Activated T-helper 1 cell treated with anti-CD3 and anti-CD28 coated beads, Interleukin-12 subunit alpha, Interleukin-12 subunit beta, Interleukin-2, Interleukin-4 antibody, amounts not matched to agents 30 ng/mL and 10 ng/mL and 1 ng/mL, durations not matched to agents 14 hours and 24 hours and 36 hours (primary cell): ENCODE measurements around the gene WNT7A. TPM values are rescaled to one million over a fixed set of nuclear protein-coding genes. Genes with fewer than 3 reads are reported as not detected.

ENCODE experiments used
- DNase-seq: peaks from one replicate; pipeline ENCODE4 v3.0.0; 2021; ENCODE audit warnings: low spot score
- H3K27ac Mint-ChIP-seq: one replicate; pipeline ENCODE4 v1.8.0; 2021; ENCODE audit warnings: mild to moderate bottlenecking, mixed read lengths
- H3K27me3 Mint-ChIP-seq: one replicate; pipeline ENCODE4 v1.8.0; 2022; ENCODE audit warnings: mild to moderate bottlenecking, moderate library complexity, mixed read lengths; ENCODE audit not compliant: insufficient read depth
- H3K36me3 Mint-ChIP-seq: one replicate; pipeline ENCODE4 v1.8.0; 2021; ENCODE audit warnings: low read depth, mixed read lengths
- H3K4me1 Mint-ChIP-seq: one replicate; pipeline ENCODE4 v1.8.0; 2021; ENCODE audit warnings: low read depth, mixed read lengths
- H3K4me3 Mint-ChIP-seq: one replicate; pipeline ENCODE4 v1.8.0; 2021; ENCODE audit warnings: mild to moderate bottlenecking, moderate library complexity, mixed read lengths
- H3K9me3 Mint-ChIP-seq: one replicate; pipeline ENCODE4 v1.8.0; 2021; ENCODE audit warnings: mixed read lengths
- intact Hi-C: fragments of 100-400 bp; cut with micrococcal nuclease; formaldehyde crosslinking; loops from one replicate; pipeline ENCODE4 v1.15.1; 2024
- total RNA-seq: library from RNA; stranded (reverse); gene quantifications from 2 replicates; pipeline ENCODE4 v1.2.3, GENCODE V29; 2022

Gene WNT7A
- total RNA-seq, 1 donor from 2014 or later, result not detected

GRCh38 chr3:13892304-13892703, 12.4 kb upstream of the WNT7A start:
- no peaks in the 10 kb centered on the region for H3K36me3 Mint-ChIP-seq

GRCh38 chr3:13891492-13892073, 11.7 kb upstream of the WNT7A start:
- H3K4me1 Mint-ChIP-seq, result peaks cover 22% of the 10 kb centered on the region
- intact Hi-C loops, result loop anchor here (10.0 kb wide), 4 partner anchors 467 to 1077 kb away; partner anchors contain the start of gene NUP210
- no peaks in the 10 kb centered on the region for H3K36me3 Mint-ChIP-seq
- no peaks in the 10 kb centered on the region for H3K9me3 Mint-ChIP-seq
- no peak for DNase-seq
- H3K4me3 Mint-ChIP-seq, result no peak overlapping the region
- peaks cover 5% of the 10 kb centered on the region for H3K27me3 Mint-ChIP-seq
- H3K27ac Mint-ChIP-seq, result no peak overlapping the region

More at GRCh38 chr3:13892304-13892703, 12.4 kb upstream of the WNT7A start:
- no peak for DNase-seq
- Mint-ChIP-seq H3K27me3 (peaks cover 5% of the 10 kb centered on the region), H3K4me1 (peaks cover 24% of the 10 kb centered on the region), H3K9me3 (no peaks in the 10 kb centered on the region), H3K4me3 (no peak overlapping the region), H3K27ac (no peak overlapping the region)
- intact Hi-C loops, result loop anchor here (10.0 kb wide), 4 partner anchors 468 to 1078 kb away; partner anchors contain the start of gene NUP210

GRCh38 chr3:13891017-13891392, 11.1 kb upstream of the WNT7A start:
- no peaks in the 10 kb centered on the region for H3K36me3 Mint-ChIP-seq
- H3K27ac Mint-ChIP-seq, result peak overlapping the region; percentile 71
- peak overlapping the region; percentile 37 for H3K4me3 Mint-ChIP-seq
- H3K9me3 Mint-ChIP-seq, result no peaks in the 10 kb centered on the region
- H3K4me1 Mint-ChIP-seq, result peaks cover 18% of the 10 kb centered on the region
- no peak for DNase-seq
- intact Hi-C loops, result loop anchor here (10.0 kb wide), 4 partner anchors 466 to 1076 kb away; partner anchors contain the start of gene NUP210
- peaks cover 5% of the 10 kb centered on the region for H3K27me3 Mint-ChIP-seq

GRCh38 chr3:13890377-13891016, 10.6 kb upstream of the WNT7A start:
- intact Hi-C loops, result loop anchor here (10.0 kb wide), 4 partner anchors 466 to 1076 kb away; partner anchors contain the start of gene NUP210
- DNase-seq, result peak; percentile 48
- H3K27ac Mint-ChIP-seq, result peak overlapping the region; percentile 71
- H3K9me3 Mint-ChIP-seq, result no peaks in the 10 kb centered on the region
- H3K27me3 Mint-ChIP-seq, result peaks cover 5% of the 10 kb centered on the region
- peak overlapping the region; percentile 37 for H3K4me3 Mint-ChIP-seq
- no peaks in the 10 kb centered on the region for H3K36me3 Mint-ChIP-seq
- H3K4me1 Mint-ChIP-seq, result peaks cover 13% of the 10 kb centered on the region

GRCh38 chr3:13888576-13888975, 8.7 kb upstream of the WNT7A start:
- H3K36me3 Mint-ChIP-seq, result no peaks in the 10 kb centered on the region
- H3K4me3 Mint-ChIP-seq, result no peak overlapping the region
- intact Hi-C loops, result no loop called here
- H3K9me3 Mint-ChIP-seq, result no peaks in the 10 kb centered on the region
- peaks cover 16% of the 10 kb centered on the region for H3K27me3 Mint-ChIP-seq
- no peak overlapping the region for H3K27ac Mint-ChIP-seq
- no peak for DNase-seq
- H3K4me1 Mint-ChIP-seq, result peaks cover 12% of the 10 kb centered on the region

GRCh38 chr3:13887495-13888300, 7.8 kb upstream of the WNT7A start:
- intact Hi-C loops, result no loop called here
- peaks cover 23% of the 10 kb centered on the region for H3K27me3 Mint-ChIP-seq
- no peaks in the 10 kb centered on the region for H3K36me3 Mint-ChIP-seq
- no peaks in the 10 kb centered on the region for H3K9me3 Mint-ChIP-seq
- peaks cover 12% of the 10 kb centered on the region for H3K4me1 Mint-ChIP-seq
- no peak overlapping the region for H3K4me3 Mint-ChIP-seq
- no peak for DNase-seq
- no peak overlapping the region for H3K27ac Mint-ChIP-seq

GRCh38 chr3:13886593-13887129, 6.8 kb upstream of the WNT7A start:
- intact Hi-C loops, result no loop called here
- no peak for DNase-seq

GRCh38 chr3:13885704-13886010, 5.8 kb upstream of the WNT7A start:
- intact Hi-C loops, result loop anchor here (1.0 kb wide), 1 partner anchor 227 kb away; no protein-coding TSS in a partner anchor

More at GRCh38 chr3:13886593-13887129, 6.8 kb upstream of the WNT7A start:
- no peaks in the 10 kb centered on the region for H3K9me3 Mint-ChIP-seq
- H3K27ac Mint-ChIP-seq, result no peak overlapping the region
- H3K4me1 Mint-ChIP-seq, result peaks cover 12% of the 10 kb centered on the region
- no peaks in the 10 kb centered on the region for H3K36me3 Mint-ChIP-seq
- H3K27me3 Mint-ChIP-seq, result peaks cover 29% of the 10 kb centered on the region
- H3K4me3 Mint-ChIP-seq, result no peak overlapping the region

GRCh38 chr3:13884851-13885703, 5.2 kb upstream of the WNT7A start:
- DNase-seq, result peak; percentile 54
- Mint-ChIP-seq H3K4me1 (no peaks in the 10 kb centered on the region), H3K27ac (no peak overlapping the region), H3K36me3 (no peaks in the 10 kb centered on the region), H3K4me3 (no peak overlapping the region), H3K27me3 (peaks cover 34% of the 10 kb centered on the region), H3K9me3 (no peaks in the 10 kb centered on the region)
- intact Hi-C loops, result loop anchor here (1.0 kb wide), 1 partner anchor 227 kb away; no protein-coding TSS in a partner anchor

More at GRCh38 chr3:13885704-13886010, 5.8 kb upstream of the WNT7A start:
- Mint-ChIP-seq H3K9me3 (no peaks in the 10 kb centered on the region), H3K4me1 (peaks cover 5% of the 10 kb centered on the region), H3K27ac (no peak overlapping the region), H3K4me3 (no peak overlapping the region), H3K36me3 (no peaks in the 10 kb centered on the region), H3K27me3 (peaks cover 34% of the 10 kb centered on the region)
- DNase-seq, result no peak

- intact Hi-C loops, result no loop called here
- Mint-ChIP-seq H3K27me3 (peaks cover 40% of the 10 kb centered on the region), H3K27ac (no peak overlapping the region), H3K9me3 (no peaks in the 10 kb centered on the region), H3K4me1 (no peaks in the 10 kb centered on the region), H3K4me3 (no peak overlapping the region), H3K36me3 (no peaks in the 10 kb centered on the region)
- DNase-seq, result no peak
Observed at GRCh38 chr3:13883681-13884080, 3.8 kb upstream of the WNT7A start.

GRCh38 chr3:13882876-13883275, 3.0 kb upstream of the WNT7A start:
- intact Hi-C loops, result no loop called here
- H3K9me3 Mint-ChIP-seq, result no peaks in the 10 kb centered on the region
- H3K27me3 Mint-ChIP-seq, result peaks cover 44% of the 10 kb centered on the region

More at GRCh38 chr3:13882876-13883275, 3.0 kb upstream of the WNT7A start:
- H3K36me3 Mint-ChIP-seq, result no peaks in the 10 kb centered on the region
- H3K27ac Mint-ChIP-seq, result no peak overlapping the region
- no peaks in the 10 kb centered on the region for H3K4me1 Mint-ChIP-seq
- no peak for DNase-seq
- H3K4me3 Mint-ChIP-seq, result no peak overlapping the region
